Activated T-cell treated with anti-CD3 and anti-CD28 coated beads for 1 hour (primary cell): ENCODE measurements around the gene MEAF6.

Source experiments
- DNase-seq: peaks from one replicate; pipeline ENCODE4 v3.0.0-alpha.2; 2020; ENCODE audit warnings: low read depth

The MEAF6 gene

DNA sequence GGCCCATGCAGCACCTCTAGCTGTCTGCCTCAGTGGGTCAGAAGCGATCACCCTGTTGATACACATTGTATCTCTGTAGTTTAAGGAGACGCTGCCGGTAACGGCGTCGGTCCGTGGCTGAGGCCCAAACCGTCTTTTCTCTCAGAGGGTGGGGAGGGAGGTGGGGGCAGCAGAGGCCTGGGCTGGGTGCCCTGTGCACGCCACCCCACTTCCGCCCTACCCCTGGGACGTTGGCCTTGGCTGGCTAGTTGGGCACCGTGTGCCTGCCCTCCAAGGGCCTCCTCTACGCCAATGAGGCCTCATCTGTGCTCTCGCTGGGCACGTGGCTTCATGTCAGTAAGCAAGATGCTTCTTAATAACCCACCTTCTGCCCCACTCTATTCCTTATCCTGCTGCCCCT is 30.8 kb downstream of the MEAF6 start:
- DNase-seq: no peak

DNA sequence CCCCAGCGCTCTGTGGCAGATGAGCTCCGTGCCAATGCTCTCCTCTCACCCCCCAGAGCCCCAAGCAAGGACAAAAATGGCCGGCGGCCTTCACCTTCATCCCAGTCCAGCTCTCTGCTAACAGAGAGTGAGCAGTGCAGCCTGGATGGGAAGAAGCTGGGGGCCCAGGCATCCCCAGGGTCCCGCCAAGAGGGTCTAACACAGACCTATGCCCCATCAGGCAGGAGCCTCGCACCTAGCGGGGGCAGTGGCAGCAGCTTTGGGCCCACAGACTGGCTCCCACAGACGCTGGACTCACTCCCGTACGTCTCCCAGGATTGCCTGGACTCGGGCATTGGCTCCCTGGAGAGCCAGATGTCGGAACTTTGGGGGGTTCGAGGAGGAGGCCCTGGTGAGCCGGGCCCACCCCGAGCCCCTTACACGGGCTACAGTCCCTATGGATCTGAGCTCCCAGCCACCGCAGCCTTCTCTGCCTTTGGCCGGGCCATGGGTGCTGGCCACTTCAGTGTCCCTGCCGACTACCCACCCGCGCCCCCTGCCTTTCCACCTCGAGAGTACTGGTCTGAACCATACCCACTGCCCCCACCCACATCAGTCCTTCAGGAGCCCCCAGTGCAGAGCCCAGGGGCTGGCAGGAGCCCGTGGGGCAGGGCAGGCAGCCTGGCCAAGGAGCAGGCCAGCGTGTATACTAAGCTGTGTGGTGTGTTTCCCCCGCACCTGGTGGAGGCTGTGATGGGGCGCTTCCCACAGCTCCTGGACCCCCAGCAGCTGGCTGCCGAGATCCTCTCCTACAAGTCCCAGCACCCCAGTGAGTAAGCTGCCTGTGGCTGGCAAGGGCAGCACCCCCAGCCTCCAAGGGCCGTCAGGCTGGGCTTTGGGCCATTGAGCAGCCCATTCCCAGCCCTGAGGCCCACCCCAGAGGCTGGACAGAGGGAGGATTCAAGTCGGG is 31.5 kb downstream of the MEAF6 start:
- no peak for DNase-seq

GRCh38 chr1:37482004-37482785 is 32.4 kb downstream of the MEAF6 start:
- DNase-seq: no peak

DNA sequence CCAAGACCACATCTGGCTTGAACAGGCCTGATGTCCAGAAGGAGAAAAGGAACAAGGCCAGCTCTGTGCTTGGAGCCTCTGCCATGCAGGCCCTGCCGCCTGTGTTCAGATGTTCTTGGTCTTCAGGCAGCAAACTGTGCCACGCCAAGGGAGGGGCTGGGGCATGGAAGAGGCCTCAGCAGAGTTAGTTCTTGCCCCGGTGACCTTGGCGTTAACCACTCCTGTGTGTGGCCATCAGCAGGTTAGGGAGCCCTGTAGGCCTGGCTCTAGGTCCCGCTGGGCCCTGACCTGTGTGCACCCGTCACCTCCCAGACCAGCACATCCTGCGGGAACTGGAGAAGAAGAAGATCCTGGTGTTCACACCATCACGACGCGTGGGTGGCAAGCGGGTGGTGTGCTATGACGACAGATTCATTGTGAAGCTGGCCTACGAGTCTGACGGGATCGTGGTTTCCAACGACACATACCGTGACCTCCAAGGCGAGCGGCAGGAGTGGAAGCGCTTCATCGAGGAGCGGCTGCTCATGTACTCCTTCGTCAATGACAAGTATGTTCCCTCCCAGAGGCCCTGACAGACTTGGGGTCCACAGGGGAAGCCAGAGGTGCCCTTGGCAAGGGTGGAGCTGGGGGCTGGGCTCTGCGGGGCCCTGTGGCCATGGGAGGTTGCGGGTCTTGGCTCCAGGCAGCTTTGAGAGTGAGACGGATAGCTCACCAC is 33.1 kb downstream of the MEAF6 start:
- no peak for DNase-seq

DNA sequence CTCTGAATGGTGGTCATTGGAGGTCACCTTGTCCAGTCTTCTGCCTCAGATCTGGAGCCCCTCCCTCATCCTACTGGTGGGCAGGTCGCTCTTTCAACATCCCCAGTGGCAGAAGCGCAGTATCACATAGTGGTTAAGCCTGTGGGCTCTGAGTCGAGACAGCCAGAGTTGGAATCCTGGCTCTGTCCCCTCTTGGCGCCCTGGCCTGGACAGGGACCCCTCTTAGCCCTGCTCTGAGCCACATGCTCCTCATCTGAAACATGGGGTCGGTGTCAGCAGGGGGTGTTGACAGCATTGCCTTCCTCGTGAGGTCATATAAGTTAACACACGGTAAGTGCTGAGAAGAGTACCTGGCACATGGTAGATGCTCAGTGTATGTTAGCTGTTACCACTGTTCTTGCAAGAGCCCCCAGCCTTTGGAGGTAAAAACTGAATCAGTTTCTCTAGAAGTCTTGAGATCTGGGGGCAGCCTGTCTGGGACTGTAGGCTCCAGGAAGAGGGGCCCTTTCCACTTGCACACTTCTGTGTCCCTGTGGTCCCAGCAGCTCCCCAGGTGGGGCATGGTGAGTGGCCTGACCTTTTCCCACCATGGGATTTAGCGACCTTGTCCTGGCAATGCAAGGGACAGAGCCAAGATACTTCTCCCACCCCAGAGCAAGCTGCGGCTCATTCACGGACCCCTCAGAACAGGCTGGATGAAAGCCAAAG is 33.8 kb downstream of the MEAF6 start:
- no peak for DNase-seq

DNA sequence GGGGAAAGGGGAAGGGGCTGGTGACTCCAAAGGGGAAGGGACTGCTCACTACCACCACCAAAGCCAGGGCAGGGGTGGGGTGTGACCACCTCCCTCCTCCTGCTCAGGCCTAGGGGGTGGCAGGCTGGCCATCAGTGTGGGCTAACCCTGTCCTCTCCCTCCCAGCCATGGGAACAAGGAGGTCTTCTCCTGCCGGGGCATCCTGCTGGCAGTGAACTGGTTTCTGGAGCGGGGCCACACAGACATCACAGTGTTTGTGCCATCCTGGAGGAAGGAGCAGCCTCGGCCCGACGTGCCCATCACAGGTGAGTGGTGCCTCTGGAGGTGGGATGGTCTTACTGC is 34.5 kb downstream of the MEAF6 start:
- no peak for DNase-seq

DNA sequence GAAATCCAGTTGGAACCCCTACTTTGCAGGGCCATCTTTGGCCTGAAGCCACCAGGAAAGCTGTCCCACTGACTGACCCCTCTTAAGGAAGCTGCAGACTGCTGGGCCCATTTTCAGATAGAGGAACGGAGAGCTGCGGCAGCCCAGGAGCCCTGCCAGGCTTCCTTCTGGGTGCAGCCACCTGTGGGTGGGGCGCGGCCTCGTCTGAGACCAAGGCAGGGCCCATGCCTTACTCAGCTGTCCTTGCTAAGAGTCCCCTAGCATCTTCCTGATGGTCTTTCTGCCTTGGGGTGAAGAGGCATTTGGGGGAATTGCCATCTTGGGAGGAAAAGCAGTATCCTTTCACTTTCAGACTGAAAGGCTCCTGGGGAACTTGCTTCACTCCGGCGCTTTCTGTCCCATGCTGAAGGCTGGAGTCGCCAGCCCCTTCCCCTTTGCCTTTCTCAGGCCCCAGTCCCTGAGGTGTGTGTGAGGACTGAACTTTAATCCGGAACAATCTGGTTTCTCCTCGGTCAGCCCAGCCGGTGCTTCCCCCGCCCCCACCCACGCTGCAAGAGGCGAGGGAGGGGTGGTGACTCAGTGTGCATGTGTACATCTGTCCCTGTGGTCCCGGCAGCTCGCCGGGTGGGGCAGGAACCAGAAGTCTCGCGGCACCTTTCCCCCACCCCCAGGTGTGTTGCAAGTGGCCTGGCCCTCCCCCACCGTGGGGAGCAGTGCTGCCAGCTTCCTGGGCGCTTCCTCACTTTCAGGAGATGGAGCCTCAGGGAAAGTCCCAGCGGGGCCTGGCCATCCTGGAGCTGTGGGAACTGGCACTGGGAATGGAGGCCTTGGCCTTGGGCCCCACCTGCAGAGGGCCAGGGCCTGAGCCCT is 35.1 kb downstream of the MEAF6 start:
- DNase-seq: peak; percentile 86

DNA sequence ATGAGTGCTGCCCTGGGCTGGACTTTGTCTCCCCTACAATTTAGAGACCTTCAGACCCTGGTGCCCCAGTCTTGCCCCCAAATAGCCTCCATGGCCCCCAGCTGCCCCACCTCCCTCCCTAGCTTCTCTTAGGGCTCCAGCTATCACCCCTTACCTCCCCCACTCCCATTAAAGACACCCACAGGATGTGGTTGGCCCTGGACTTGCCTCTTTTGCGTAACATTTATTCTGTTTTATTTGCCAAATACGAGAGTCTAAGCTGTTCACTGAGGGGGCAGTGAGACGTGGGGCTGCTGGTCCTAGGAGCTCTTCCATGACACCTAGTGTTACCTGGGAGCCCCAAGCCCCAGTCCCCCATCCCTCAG is 35.7 kb downstream of the MEAF6 start:
- no peak for DNase-seq

DNA sequence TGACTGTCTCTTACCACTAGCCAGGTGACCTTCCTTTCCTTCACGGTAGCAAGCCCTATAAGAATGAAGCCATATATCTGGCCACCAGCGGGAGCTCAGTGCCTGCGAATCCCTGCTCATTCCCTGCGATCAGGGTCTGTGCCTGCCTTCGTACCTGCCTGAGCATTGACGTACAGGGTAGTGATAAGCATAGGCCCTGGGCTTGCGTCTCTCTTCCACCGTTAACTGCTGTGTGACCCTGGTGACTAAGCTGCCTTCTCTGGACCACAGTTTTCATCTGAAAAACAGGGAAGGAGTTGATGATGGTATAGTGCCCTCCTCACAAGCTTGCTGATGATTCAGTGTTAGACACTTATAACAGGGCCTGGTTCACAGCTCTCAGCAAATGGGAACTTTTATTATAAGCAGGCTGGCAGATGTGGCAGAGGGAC is 36.1 kb downstream of the MEAF6 start:
- DNase-seq: no peak

- DNase-seq: no peak
These were observed 36.6 kb downstream of the MEAF6 start for GRCh38 chr1:37477946-37478345.

- DNase-seq: peak; percentile 69
These were observed 37.2 kb downstream of the MEAF6 start for GRCh38 chr1:37477198-37477931.

DNA sequence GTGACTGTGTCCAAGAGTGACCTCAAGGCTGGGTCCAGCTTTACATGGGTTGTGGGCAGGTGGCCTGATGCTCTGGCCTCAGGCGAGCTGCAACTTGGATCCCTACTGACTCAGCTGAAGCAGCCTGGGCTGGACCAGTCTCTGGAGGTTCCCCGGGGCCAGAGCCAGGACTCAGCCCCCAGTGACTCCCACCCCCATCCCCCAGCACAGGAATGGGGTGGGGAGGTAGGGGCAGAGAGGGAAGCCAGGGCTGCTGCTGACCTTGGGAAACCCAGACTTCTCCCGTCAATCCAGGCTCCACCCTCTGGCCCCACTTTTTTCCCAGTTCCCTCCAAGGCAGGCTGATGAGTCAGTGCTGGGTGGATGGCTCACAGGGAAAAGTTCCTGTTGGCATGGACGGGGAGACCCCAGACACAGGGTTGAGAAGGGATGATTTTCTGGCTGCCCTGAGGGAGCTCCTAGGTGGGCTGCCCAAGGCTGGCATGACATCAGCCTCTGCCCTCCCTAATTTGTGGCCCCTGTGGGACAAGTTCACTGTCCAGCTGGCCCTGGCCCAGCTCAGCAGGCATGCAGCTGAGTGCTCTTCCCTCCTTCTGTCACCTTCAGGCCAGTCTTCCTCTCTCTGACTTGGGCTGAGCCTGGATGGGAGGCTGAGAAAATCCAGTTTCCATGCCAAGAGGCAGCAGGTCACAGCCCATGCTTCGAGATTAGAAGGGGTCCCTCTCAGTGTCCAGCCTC is 37.9 kb downstream of the MEAF6 start:
- no peak for DNase-seq

- no peak for DNase-seq
These were observed 38.5 kb downstream of the MEAF6 start for GRCh38 chr1:37476087-37476452.

GRCh38 chr1:37475380-37476086 is 39.0 kb downstream of the MEAF6 start:
- DNase-seq: no peak

DNA sequence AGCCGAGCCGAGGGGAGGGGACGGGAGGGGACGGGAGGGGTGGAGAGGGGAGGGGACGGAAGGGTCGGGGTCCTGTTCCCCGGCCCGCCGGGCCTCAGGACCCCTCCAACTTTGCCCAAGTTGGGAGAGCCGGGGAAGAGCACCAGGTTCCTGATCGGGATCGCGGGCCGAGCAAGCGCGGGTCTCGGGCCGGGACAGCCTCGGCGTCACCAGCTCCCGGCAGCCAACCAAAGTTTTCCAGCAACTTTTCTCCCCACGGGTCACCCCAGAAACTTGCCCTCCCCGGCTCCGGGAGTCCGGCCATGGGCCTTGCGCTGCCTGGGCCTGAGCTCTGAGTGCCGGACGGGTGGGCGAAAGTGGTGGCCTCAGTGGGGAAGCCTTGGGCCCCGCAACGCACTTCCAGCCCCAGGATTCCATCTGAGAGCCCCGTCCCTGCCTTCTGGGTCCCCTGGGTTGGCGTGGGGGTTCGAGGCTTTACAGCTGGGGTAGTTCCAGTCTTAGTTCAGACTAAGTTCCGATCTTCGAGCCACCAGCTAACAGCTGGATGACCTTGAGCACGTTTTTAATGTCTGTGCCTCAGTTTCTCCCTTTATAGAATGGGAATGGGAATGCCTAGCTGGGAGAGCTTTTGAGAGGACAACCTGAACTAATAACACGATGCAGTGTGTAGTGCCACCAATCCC is 39.7 kb downstream of the MEAF6 start:
- DNase-seq: no peak

- peak; percentile 93 for DNase-seq
These were observed 40.4 kb downstream of the MEAF6 start, which contains the start of gene ZC3H12A for GRCh38 chr1:37474046-37474696. TSS of gene ZC3H12A (plus strand) at chr1:37474580. CDS start at chr1:37475497, 917 bp downstream.

DNA sequence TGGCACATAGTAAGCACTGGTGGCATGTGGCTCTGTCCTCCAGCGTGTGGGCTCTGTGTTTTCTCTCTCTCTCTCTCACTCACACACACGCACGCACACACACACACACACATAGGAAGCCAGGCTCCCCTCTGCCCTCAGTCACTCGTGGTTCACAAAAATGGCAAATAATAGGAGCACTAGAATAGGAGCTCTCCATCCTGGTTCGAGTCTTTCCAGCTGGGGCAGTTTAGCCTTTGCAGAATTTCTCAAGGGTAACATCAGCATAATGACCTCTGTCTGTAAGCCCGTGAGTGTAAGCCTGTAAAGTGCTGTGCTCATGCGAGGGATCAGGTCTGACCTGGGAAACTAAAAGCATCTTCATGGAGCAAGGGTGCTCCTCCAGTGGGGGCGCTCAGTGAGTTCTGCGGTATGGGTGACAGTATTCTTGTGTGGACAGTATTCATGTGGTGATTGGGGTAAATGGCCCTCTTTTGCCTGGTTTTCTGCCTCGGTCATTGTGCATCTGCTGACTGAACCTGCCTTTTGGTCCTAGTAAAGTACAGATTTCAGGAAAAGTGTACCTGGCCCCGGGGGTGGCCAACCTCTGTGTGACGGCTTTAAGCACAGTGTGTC is 41.0 kb downstream of the MEAF6 start:
- DNase-seq: no peak
